ENCODE measurements around the gene CNNM2.

- TF ChIP-seq, protein P1, sequence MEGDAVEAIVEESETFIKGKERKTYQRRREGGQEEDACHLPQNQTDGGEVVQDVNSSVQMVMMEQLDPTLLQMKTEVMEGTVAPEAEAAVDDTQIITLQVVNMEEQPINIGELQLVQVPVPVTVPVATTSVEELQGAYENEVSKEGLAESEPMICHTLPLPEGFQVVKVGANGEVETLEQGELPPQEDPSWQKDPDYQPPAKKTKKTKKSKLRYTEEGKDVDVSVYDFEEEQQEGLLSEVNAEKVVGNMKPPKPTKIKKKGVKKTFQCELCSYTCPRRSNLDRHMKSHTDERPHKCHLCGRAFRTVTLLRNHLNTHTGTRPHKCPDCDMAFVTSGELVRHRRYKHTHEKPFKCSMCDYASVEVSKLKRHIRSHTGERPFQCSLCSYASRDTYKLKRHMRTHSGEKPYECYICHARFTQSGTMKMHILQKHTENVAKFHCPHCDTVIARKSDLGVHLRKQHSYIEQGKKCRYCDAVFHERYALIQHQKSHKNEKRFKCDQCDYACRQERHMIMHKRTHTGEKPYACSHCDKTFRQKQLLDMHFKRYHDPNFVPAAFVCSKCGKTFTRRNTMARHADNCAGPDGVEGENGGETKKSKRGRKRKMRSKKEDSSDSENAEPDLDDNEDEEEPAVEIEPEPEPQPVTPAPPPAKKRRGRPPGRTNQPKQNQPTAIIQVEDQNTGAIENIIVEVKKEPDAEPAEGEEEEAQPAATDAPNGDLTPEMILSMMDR (IDR thresholded peaks at IDR 0.05), result no peak
- TF ChIP-seq EZH2 (IDR thresholded peaks at IDR 0.05; ENCODE audit: borderline replicate concordance, insufficient read depth, low read depth, low read length, poor library complexity, severe bottlenecking), result no peak
Observed at GRCh38 chr10:103013416-103013815, 95.3 kb downstream of the CNNM2 start.
